RWPE2 (cell line): ENCODE results near the gene JMJD4.

Source experiments
- ATAC-seq: fragments of 200-7000 bp; cut with Tn5 transposase; 3 replicates; pipeline ENCODE4 v1.9.1; 2021; ENCODE audit warnings: low read depth
- DNase-seq: peaks from one replicate; pipeline ENCODE4 v3.0.0-alpha.2; 2020; ENCODE audit warnings: low spot score
- H3K27ac ChIP-seq: fragments of 450-650 bp; 2 replicates; pipeline ENCODE4 v1.5.1; 2017; ENCODE audit warnings: mild to moderate bottlenecking; ENCODE audit not compliant: poor library complexity, severe bottlenecking
- H3K27me3 ChIP-seq: fragments of 250-450 bp; sonication (Bioruptor Pico); 2 replicates; pipeline ENCODE4 v1.5.1; 2021; ENCODE audit warnings: mild to moderate bottlenecking, moderate library complexity; ENCODE audit not compliant: insufficient read depth, poor library complexity, severe bottlenecking
- H3K36me3 ChIP-seq: fragments of 250-450 bp; sonication (Bioruptor Pico); 2 replicates; pipeline ENCODE4 v1.5.1; 2020; ENCODE audit warnings: low read depth, mild to moderate bottlenecking, moderate library complexity
- H3K4me1 ChIP-seq: fragments of 250-450 bp; sonication (Bioruptor Pico); 2 replicates; pipeline ENCODE4 v1.5.1; 2021; ENCODE audit warnings: mild to moderate bottlenecking, moderate library complexity; ENCODE audit not compliant: insufficient read depth, poor library complexity, severe bottlenecking
- H3K4me3 ChIP-seq: fragments of 250-450 bp; sonication (Bioruptor Pico); 2 replicates; pipeline ENCODE4 v1.5.1; 2021; ENCODE audit warnings: mild to moderate bottlenecking, moderate library complexity; ENCODE audit not compliant: severe bottlenecking
- H3K9me3 ChIP-seq: fragments of 250-450 bp; sonication (Bioruptor Pico); 2 replicates; pipeline ENCODE4 v1.5.1; 2021; ENCODE audit warnings: mild to moderate bottlenecking, moderate library complexity; ENCODE audit not compliant: severe bottlenecking
- CTCF ChIP-seq: fragments of 450-650 bp; IDR thresholded peaks from one replicate; pipeline ENCODE4 v1.5.1; 2017; ENCODE audit warnings: mild to moderate bottlenecking, moderate library complexity; ENCODE audit not compliant: poor library complexity, severe bottlenecking

JMJD4 gene

GRCh38 chr1:227769047-227769935, 34.2 kb upstream of the JMJD4 start:
- peaks cover 1% of the 10 kb centered on the region for H3K4me1 ChIP-seq
- no peak overlapping the region for H3K4me3 ChIP-seq
- no peak overlapping the region for H3K27ac ChIP-seq
- no peaks in the 10 kb centered on the region for H3K36me3 ChIP-seq
- ATAC-seq = no peak
- H3K9me3 ChIP-seq = no peaks in the 10 kb centered on the region
- TF ChIP-seq CTCF = no peak
- no peaks in the 10 kb centered on the region for H3K27me3 ChIP-seq
- DNase-seq = no peak

- Histone ChIP-seq H3K27me3 (no peaks in the 10 kb centered on the region), H3K4me3 (no peak overlapping the region), H3K27ac (no peak overlapping the region), H3K9me3 (no peaks in the 10 kb centered on the region), H3K4me1 (peaks cover 8% of the 10 kb centered on the region), H3K36me3 (no peaks in the 10 kb centered on the region)
- ATAC-seq (no peak), DNase-seq (no peak)
- TF ChIP-seq CTCF = no peak
Observed at GRCh38 chr1:227768640-227769039, 33.5 kb upstream of the JMJD4 start.

- Histone ChIP-seq H3K36me3 (no peaks in the 10 kb centered on the region), H3K4me3 (no peak overlapping the region), H3K27ac (no peak overlapping the region), H3K4me1 (peaks cover 10% of the 10 kb centered on the region), H3K27me3 (no peaks in the 10 kb centered on the region), H3K9me3 (no peaks in the 10 kb centered on the region)
- ATAC-seq (no peak), DNase-seq (no peak)
- TF ChIP-seq CTCF = no peak
Observed at GRCh38 chr1:227768125-227768439, 33.0 kb upstream of the JMJD4 start.

- no peak for ATAC-seq
- DNase-seq = no peak
- peaks cover 13% of the 10 kb centered on the region for H3K4me1 ChIP-seq
- no peaks in the 10 kb centered on the region for H3K9me3 ChIP-seq
- no peak for TF ChIP-seq CTCF
- H3K27ac ChIP-seq = no peak overlapping the region
- H3K36me3 ChIP-seq = no peaks in the 10 kb centered on the region
- H3K4me3 ChIP-seq = no peak overlapping the region
- H3K27me3 ChIP-seq = no peaks in the 10 kb centered on the region
Observed at GRCh38 chr1:227767401-227768124, 32.5 kb upstream of the JMJD4 start.
